Epithelial cell of esophagus (primary cell): ENCODE data around the gene PRDM12.

ENCODE experiments used
- DNase-seq: peaks from one replicate; pipeline ENCODE4 v3.0.0; 2010; ENCODE audit warnings: low read depth
- H3K4me3 ChIP-seq: 2 replicates; pipeline ENCODE4 v1.5.1; 2011; ENCODE audit warnings: mild to moderate bottlenecking, low read length, control low read depth
- TF ChIP-seq, protein P1 (sequence below): IDR thresholded peaks from 2 replicates; pipeline ENCODE4 v1.5.1; 2011; ENCODE audit warnings: low read depth, mild to moderate bottlenecking, low read length, control low read depth, inconsistent platforms; ENCODE audit not compliant: insufficient read depth; ENCODE audit errors: missing control alignments

The PRDM12 gene

DNA sequence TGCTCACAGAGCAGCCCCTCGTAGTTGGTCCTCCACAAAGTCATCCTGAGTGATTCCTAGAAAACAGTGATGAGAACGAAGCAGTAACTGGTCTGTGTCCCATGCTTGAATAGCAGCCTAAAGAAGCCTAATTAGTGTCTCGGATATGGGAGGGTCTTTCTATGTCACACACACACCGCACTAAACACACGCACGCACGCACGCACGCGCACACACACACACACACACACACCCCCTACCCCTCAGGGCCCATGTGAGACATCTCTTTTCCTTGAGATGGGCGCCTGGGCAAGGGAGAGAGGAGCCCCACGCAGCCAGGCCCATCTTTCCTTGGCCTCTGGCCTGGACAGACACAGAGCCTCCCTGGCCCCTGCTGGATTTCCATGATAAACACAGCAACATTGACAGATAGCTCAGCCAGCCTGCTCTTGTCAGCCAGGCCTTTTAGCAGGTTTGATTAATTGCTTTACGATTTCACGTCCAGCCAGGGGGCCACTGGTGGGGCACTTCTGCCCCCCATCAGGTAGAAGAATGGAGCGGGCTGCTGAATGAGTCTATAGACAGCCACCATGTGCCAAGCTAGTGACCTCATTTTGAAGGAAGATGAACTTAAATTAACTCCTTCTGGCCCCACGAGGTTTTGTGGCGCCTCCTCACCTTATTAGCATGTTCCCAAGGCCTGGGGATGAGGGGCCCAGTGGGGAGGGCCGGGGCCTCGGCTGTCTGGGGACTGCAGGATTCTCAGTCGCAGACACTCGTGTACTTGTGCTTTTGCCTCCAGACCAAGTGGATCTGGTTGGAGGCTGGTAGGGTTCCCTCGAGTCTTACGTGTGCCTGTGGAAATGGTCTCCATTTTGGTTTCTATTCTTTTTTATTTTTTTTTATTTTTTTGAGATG, 36.2 kb upstream of the PRDM12 start:
- DNase-seq, result no peak
- TF ChIP-seq, protein P1, sequence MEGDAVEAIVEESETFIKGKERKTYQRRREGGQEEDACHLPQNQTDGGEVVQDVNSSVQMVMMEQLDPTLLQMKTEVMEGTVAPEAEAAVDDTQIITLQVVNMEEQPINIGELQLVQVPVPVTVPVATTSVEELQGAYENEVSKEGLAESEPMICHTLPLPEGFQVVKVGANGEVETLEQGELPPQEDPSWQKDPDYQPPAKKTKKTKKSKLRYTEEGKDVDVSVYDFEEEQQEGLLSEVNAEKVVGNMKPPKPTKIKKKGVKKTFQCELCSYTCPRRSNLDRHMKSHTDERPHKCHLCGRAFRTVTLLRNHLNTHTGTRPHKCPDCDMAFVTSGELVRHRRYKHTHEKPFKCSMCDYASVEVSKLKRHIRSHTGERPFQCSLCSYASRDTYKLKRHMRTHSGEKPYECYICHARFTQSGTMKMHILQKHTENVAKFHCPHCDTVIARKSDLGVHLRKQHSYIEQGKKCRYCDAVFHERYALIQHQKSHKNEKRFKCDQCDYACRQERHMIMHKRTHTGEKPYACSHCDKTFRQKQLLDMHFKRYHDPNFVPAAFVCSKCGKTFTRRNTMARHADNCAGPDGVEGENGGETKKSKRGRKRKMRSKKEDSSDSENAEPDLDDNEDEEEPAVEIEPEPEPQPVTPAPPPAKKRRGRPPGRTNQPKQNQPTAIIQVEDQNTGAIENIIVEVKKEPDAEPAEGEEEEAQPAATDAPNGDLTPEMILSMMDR, result no peak
- no peak overlapping the region for H3K4me3 ChIP-seq

DNA sequence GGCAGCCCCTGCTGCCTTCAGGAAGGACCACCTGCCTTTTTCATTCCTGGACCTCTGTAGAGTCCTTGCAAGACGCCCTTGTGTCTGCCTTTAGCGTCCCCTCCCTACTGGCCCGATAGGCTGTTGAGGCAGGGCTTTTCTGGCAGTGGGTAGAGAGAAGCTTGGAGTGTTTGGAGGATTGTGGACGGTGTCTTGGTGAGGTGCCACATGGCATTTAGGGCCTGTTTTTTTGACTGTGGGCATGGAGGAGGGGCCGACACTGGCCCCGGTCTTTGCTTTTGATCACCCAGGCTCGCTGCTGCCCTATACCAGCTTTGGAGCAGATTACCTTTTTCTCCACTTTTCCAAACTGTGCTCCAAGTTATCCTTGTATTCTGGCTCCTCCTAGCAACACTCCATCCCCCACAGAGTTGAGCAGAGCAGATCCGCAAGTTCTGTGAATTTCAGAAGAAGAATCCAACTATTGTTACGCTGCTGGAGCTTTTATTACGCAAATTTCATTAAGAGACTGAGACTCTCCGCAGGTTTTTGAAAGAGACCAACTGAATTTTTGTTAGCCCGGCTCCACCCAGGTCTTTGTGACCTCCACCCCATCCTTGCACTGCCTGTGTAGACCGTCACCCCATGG, 34.8 kb upstream of the PRDM12 start:
- TF ChIP-seq, protein P1, result no peak

DNA sequence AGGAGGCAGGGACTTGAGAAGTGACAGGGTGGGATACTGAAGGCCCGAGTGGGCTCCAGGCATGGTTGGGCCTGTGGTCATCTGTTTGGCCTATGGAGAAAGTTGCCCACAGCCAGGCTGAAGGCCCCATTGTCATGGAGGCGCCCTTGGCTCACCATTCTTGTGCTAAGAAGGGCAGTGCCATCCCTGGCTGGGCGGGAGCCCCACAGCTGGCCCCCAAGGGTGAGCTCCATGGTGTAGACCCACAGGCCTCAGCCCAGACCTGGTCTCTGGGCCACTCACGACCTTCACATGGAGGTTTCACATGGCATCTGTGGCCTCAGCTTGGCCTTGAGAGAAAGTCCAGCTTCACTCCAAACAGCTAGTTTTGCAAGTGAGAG, 34.3 kb upstream of the PRDM12 start:
- H3K4me3 ChIP-seq, result no peak overlapping the region
- no peak for DNase-seq
- TF ChIP-seq, protein P1, result no peak

More for the DNA sequence above, 34.8 kb upstream of the PRDM12 start:
- H3K4me3 ChIP-seq, result no peak overlapping the region
- no peak for DNase-seq

DNA sequence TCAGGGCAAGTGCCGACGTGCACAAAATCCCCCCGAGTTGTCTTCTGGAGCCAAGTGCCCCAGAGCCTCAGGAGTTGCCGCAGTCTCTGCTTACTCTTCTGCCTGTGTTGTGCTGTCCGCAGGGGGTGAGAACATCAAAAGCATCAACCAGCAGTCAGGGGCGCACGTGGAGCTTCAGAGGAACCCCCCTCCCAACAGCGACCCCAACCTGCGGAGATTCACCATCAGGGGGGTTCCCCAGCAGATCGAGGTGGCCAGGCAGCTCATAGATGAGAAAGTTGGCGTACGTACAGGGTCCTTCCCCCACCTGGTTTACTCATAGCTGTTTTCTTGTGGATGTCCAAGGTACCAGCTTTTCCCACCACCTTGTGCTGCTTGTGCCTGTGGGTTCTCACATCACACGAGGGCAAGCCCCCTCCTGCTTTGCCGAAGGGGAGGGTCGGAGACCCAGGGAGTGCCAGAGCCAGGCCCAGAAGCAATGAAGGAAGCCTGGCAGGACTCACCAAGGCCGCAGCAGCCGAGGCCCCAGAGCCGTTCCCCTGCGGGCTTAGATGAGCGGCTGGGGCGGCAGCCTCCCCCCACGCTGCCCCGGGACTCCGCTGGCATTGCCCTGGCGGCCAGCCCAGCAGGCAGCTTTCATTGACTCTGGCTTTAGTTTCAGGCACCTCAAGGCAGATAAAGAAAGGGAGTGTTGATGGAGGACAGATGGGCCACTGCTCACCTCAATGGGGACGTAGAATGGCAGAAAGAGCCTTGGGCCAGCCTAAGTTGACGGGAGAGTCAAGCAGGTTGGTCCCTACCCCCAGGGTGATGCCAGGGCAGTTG, 33.7 kb upstream of the PRDM12 start:
- H3K4me3 ChIP-seq, result no peak overlapping the region
- TF ChIP-seq, protein P1, result no peak
- DNase-seq, result no peak

DNA sequence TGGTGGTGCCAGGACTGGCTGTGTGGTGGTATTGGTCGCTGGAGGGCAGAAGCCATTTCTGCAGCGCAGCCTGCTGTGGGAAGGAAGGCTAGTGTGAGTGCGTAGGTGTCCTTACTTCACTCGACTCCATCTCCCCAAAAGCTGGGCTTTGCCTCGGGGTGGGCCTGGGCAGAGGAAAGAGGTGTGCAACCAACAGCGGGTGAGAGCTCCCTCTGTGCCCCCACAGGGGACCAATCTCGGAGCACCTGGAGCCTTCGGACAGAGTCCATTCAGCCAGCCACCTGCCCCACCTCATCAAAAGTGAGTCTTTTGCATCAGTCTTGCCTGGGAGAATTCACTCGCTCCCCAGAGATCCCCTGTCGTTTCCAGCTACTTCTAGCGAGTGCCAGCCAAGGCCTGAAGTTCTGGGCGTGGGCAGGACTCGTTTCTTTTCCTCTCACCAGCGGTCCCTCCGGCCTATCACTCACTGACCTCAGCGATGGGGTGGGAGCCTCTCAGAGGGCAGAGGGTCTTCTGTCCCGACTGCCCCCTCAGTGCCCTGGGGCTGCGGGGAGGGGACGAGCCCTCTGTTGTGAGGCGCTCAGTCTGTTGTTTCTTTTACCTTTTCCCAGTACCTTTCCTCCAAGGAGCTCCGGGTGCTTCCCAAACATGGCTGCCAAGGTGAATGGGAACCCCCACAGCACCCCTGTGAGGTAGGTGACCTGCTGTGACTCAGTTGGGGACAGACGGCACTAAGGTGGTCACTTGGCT, 32.9 kb upstream of the PRDM12 start:
- H3K4me3 ChIP-seq, result no peak overlapping the region
- no peak for DNase-seq
- TF ChIP-seq, protein P1, result no peak

DNA sequence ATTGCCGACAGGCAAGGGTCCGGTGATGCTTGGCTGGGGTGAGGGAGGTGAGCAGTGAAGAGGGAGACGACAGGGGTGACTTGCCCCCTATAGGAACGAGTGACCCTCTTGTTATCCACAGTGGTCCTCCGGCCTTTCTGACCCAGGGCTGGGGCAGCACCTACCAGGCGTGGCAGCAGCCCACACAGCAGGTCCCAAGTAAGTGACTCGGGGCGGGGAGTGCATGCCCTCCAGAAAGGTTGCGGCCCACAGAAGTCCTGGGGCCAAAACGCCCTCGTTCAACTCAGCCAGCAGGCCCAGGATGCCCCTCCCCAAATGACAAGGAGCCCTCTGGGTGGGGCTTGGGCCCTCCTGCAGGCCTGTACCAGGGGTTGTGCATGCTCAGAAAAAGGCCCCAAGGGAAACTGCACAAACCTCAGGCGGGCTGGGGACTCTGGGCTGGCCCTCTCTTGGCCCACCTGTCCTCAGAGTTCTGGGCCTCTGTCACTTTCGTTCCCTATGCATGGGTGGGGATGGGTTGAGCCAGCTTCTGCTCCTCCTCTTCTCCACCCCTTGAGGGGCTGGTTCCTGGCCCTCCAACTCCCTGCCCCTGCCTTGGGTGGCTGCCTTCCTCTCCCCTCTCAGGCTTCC, 32.2 kb upstream of the PRDM12 start:
- TF ChIP-seq, protein P1, result no peak
- no peak for DNase-seq
- no peak overlapping the region for H3K4me3 ChIP-seq
